MCF 10A (cell line): ENCODE data around the gene KDM2A. TPM values are rescaled to one million over a fixed set of nuclear protein-coding genes. Genes with fewer than 3 reads are reported as not detected.

Experiments
- BruUV-seq: library from RNA; stranded (reverse); fragments of 400-500 nt; replicated peaks from 2 replicates; lab custom pipeline; 2021; lab: Mats Ljungman, UMichigan
- CTCF ChIA-PET: fragments of 300-600 bp; sonication (Branson Sonifier 250); formaldehyde crosslinking; extraction: SDS; loops from one replicate; lab custom pipeline; 2021; ENCODE audit warnings: antibody characterized with exemption, inconsistent platforms; lab: Yijun Ruan, JAX
- POLR2A ChIA-PET: fragments of 300-600, 350-650 bp; sonication (Branson Sonifier 250); formaldehyde crosslinking; extraction: SDS; loops from one replicate; lab custom pipeline; 2020; ENCODE audit warnings: antibody characterized with exemption, inconsistent platforms; lab: Yijun Ruan, JAX
- DNase-seq: peaks from one replicate; pipeline ENCODE4 v3.0.0-alpha.2; 2018; ENCODE audit not compliant: unreplicated experiment
- H3K27ac Mint-ChIP-seq: one replicate; pipeline ENCODE4 v1.8.0; 2022; ENCODE audit warnings: mild to moderate bottlenecking, low read depth, mixed read lengths; ENCODE audit not compliant: unreplicated experiment
- H3K27me3 Mint-ChIP-seq: one replicate; pipeline ENCODE4 v1.8.0; 2022; ENCODE audit warnings: mixed read lengths; ENCODE audit not compliant: insufficient read depth, unreplicated experiment
- H3K36me3 Mint-ChIP-seq: one replicate; pipeline ENCODE4 v1.8.0; 2022; ENCODE audit warnings: mild to moderate bottlenecking, moderate library complexity, mixed read lengths; ENCODE audit not compliant: insufficient read depth, unreplicated experiment
- H3K4me1 Mint-ChIP-seq: one replicate; pipeline ENCODE4 v1.8.0; 2022; ENCODE audit warnings: mixed read lengths; ENCODE audit not compliant: insufficient read depth, unreplicated experiment
- H3K4me3 Mint-ChIP-seq: one replicate; pipeline ENCODE4 v1.8.0; 2022; ENCODE audit warnings: mild to moderate bottlenecking, moderate library complexity, mixed read lengths; ENCODE audit not compliant: unreplicated experiment
- H3K9me3 Mint-ChIP-seq: one replicate; pipeline ENCODE4 v1.8.0; 2022; ENCODE audit warnings: mixed read lengths; ENCODE audit not compliant: unreplicated experiment
- intact Hi-C: fragments of 100-400 bp; cut with micrococcal nuclease; formaldehyde crosslinking; loops from 2 replicates; pipeline ENCODE4 v1.14.1; 2022
- total RNA-seq: library from RNA; stranded (reverse); gene quantifications from 2 replicates; pipeline ENCODE4 v1.2.3, GENCODE V29; 2022
- TF ChIP-seq, protein P1 (sequence below): fragments of 200-600 bp; IDR thresholded peaks from one replicate; pipeline ENCODE4 v1.8.0; 2022; ENCODE audit warnings: antibody characterized with exemption, mild to moderate bottlenecking; ENCODE audit not compliant: unreplicated experiment

The KDM2A gene
- total RNA-seq, 1 experiment from 2014 or later = 63.8 TPM

DNA sequence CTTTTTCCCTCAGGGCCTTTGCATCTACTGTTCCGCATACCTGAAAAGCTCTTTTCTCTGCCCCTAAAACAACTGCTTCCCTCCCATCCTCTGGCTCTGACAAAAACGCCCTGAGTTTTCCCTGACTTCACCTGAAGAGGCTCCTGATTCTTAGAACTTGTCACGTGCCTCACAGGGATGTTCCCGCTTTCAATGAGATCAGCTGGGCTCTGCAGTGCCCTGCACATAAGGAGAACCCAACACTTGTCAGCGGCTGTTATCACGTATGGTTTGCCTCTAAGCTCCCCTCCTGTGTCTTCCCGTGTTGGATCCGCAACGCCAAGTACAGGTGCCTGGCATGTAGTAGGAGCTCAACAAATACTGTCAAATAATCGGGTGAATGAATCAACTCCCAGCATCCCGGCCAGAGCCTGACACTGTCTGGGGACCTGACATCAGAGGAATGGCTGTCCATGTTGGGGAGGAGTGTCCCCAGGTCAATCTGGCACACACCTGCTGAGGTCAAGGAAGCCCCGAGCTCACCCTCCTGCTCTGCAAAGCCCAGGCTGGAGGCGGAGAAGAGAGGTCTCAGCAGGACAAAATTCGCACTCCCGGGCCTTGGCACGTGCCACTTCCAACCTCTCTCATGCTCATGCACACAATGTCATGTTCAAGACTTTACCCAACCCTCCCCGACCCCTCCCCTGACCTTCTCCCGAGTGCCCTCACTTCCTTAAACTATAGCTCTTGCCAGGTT, 143.1 kb downstream of the KDM2A start:
- POLR2A ChIA-PET = interaction anchor here (0.8 to 5.1 kb wide), 20 partner anchors 9 to 209 kb away, joined by 3 to 93 read pairs (median 4); partner anchors contain the start of genes ANKRD13D, POLD4 and SSH3
- DNase-seq = no peak
- peaks cover 26% of the 10 kb centered on the region for H3K4me1 Mint-ChIP-seq
- intact Hi-C loops = loop anchor here (2.0 kb wide), 1 partner anchor 207 kb away; no protein-coding TSS in a partner anchor
- H3K4me3 Mint-ChIP-seq = peak overlapping the region; percentile 47
- CTCF ChIA-PET = interaction anchor here (0.6 to 4.9 kb wide), 28 partner anchors 8 to 221 kb away, joined by 3 to 104 read pairs (median 5); partner anchors contain the start of genes AIP, ANKRD13D and SSH3
- no peaks in the 10 kb centered on the region for H3K9me3 Mint-ChIP-seq
- peak overlapping the region; percentile 72 for H3K27ac Mint-ChIP-seq
- H3K27me3 Mint-ChIP-seq = no peaks in the 10 kb centered on the region
- TF ChIP-seq, protein P1, sequence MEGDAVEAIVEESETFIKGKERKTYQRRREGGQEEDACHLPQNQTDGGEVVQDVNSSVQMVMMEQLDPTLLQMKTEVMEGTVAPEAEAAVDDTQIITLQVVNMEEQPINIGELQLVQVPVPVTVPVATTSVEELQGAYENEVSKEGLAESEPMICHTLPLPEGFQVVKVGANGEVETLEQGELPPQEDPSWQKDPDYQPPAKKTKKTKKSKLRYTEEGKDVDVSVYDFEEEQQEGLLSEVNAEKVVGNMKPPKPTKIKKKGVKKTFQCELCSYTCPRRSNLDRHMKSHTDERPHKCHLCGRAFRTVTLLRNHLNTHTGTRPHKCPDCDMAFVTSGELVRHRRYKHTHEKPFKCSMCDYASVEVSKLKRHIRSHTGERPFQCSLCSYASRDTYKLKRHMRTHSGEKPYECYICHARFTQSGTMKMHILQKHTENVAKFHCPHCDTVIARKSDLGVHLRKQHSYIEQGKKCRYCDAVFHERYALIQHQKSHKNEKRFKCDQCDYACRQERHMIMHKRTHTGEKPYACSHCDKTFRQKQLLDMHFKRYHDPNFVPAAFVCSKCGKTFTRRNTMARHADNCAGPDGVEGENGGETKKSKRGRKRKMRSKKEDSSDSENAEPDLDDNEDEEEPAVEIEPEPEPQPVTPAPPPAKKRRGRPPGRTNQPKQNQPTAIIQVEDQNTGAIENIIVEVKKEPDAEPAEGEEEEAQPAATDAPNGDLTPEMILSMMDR = no peak
- BruUV-seq = no TSS peak
- H3K36me3 Mint-ChIP-seq = peaks cover 20% of the 10 kb centered on the region

DNA sequence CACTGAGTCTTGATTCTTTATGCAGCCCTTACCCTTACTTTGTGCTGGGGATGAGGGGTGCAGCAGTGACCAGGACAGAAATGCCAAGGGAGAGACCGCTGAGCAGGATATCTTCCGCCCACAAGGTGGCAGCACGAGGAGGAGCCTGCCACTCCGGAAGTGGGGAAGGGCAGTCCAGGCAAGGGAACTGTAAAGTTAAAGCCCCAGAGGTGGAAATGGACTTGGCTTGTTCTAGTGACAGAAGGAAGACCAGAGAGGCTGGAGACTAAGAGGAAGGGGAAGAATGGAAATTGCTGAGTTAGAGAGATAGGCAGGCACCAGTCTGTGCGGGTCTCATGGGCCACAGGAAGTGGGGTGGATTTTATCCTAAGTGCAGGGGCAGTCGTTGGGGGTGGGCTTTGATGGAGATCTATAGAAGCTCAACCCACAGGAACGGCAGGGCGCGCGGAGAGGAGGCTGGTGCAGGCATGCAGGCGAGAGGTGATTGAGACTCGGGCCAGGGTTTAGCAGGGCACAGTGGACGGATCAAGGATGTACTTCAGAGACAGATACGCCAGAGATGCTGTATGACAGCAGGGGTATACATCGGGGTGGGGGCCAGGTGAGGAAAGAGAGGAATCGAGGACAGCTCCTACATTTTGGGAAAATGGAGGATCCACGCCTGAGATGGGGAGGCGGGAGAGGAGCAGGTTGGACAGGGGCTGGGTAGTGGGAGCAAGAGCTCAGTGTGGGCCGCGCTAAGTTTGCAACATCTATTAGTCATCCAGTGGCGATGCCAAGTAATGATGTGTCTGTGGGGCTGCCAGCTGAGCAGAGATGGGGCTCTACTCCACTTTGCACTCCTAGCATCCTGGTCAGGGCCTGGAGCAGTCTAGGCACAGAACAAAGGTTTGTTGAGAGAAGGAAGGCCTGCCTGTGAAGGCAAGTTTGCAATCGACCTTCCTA, 143.9 kb downstream of the KDM2A start:
- no TSS peak for BruUV-seq
- TF ChIP-seq, protein P1 = peak; percentile 53
- ChIA-PET CTCF (interaction anchor here (0.5 to 4.9 kb wide), 40 partner anchors 9 to 1493 kb away, joined by 3 to 104 read pairs (median 4); partner anchors contain the start of gene SSH3), POLR2A (interaction anchor here (0.6 to 5.1 kb wide), 21 partner anchors 10 to 210 kb away, joined by 3 to 93 read pairs (median 4); partner anchors contain the start of genes ANKRD13D, POLD4 and SSH3)
- no peaks in the 10 kb centered on the region for H3K27me3 Mint-ChIP-seq
- H3K27ac Mint-ChIP-seq = peak overlapping the region; percentile 72
- H3K4me3 Mint-ChIP-seq = peak overlapping the region; percentile 45
- peak; percentile 94 for DNase-seq
- no peaks in the 10 kb centered on the region for H3K9me3 Mint-ChIP-seq
- H3K36me3 Mint-ChIP-seq = peaks cover 11% of the 10 kb centered on the region
- intact Hi-C loops = loop anchor here (1.0 to 2.0 kb wide), 3 partner anchors 54 to 208 kb away; no protein-coding TSS in a partner anchor
- H3K4me1 Mint-ChIP-seq = peaks cover 26% of the 10 kb centered on the region

DNA sequence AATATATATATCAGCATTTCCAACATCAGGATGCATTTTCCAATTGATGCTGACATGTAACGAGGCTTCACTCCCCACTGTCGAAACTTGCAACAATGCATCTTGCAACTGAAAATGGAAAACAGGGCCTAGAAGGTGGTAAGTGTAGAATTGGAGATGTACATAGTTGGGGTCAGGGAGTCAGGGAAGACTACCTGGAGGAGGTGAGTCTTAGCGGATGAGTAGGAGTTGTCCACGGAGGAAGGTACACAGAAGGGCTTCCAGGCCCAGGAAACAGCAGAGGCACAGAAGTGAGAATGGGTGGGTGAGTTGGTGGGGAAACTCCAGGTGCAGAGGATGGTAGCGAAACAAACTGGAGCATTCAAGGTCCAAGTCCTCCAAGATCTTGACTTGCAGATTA, 145.2 kb downstream of the KDM2A start:
- H3K4me1 Mint-ChIP-seq = peaks cover 26% of the 10 kb centered on the region

More for the DNA sequence above, 145.2 kb downstream of the KDM2A start:
- ChIA-PET CTCF (interaction anchor here (0.7 to 4.9 kb wide), 8 partner anchors 10 to 118 kb away, joined by 3 to 104 read pairs (median 10); no protein-coding TSS in a partner anchor), POLR2A (interaction anchor here (0.6 to 5.1 kb wide), 8 partner anchors 11 to 209 kb away, joined by 3 to 93 read pairs (median 4); no protein-coding TSS in a partner anchor)
- no TSS peak for BruUV-seq
- peaks cover 6% of the 10 kb centered on the region for H3K36me3 Mint-ChIP-seq
- H3K4me3 Mint-ChIP-seq = no peak overlapping the region
- TF ChIP-seq, protein P1 = no peak
- no peak for DNase-seq
- H3K27ac Mint-ChIP-seq = peak overlapping the region; percentile 21
- no peaks in the 10 kb centered on the region for H3K9me3 Mint-ChIP-seq
- intact Hi-C loops = no loop called here
- no peaks in the 10 kb centered on the region for H3K27me3 Mint-ChIP-seq
